ENCODE measurements around the gene ABCC4. TPM values are rescaled to one million over a fixed set of nuclear protein-coding genes. Genes with fewer than 3 reads are reported as not detected.
"Not testable (repeated sequence)": the region's sequence is repeated elsewhere in the genome, so short reads cannot be mapped to it uniquely, and the experiment has no call there.

ABCC4 gene
- total and polyA plus RNA-seq, 4 donors, result 0.74 to 22.5 (median 2.0) TPM

DNA sequence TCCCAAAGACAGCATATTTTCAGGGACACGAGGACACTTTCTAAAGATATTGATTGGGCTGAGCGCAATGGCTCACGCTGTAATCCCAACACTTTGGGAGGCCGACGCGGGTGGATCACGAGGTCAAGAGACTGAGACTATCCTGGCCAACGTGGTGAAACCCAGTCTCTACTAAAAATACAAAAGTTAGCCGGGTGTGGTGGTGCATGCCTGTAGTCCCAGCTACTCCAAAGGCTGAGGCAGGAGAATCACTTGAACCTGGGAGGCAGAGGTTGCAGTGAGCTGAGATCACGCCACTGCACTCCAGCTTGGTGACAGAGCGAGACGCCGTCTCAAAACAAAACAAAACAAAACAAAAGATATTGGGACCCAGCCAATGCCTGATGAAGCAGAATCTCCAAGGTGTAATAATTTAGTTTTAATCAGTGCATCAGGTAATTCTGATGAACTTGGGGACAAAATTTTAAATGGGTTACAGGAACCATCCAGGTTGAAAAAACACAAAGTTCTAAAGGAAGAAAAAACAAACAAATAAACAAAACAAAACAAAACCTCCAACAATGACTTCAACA, 100.8 kb downstream of the ABCC4 start:
- not testable (repeated sequence) for DNase-seq (ENCODE audit: low spot score); H3K9me3 ChIP-seq (ENCODE audit: control insufficient read depth in 4 of 4, low read length in 3 of 4); H3K4me3 ChIP-seq (ENCODE audit: low read depth in 1 of 3, low read length in 3 of 3); H3K9ac ChIP-seq (ENCODE audit: low read depth in 1 of 2, low read length in 2 of 2); H3K36me3 ChIP-seq (ENCODE audit: control insufficient read depth in 4 of 4, insufficient read depth in 3 of 4, low read depth in 1 of 4, low read length in 3 of 4); H3K4me1 ChIP-seq (ENCODE audit: control insufficient read depth in 4 of 4, insufficient read depth in 4 of 4, low read length in 3 of 4); H3K27me3 ChIP-seq (ENCODE audit: control insufficient read depth in 4 of 4, insufficient read depth in 4 of 4, low read length in 3 of 4); H3K27ac ChIP-seq (ENCODE audit: low read depth in 1 of 2, low read length in 2 of 2)
- WGBS, result 95% methylated on average over 13 of the region's 13 CpGs

DNA sequence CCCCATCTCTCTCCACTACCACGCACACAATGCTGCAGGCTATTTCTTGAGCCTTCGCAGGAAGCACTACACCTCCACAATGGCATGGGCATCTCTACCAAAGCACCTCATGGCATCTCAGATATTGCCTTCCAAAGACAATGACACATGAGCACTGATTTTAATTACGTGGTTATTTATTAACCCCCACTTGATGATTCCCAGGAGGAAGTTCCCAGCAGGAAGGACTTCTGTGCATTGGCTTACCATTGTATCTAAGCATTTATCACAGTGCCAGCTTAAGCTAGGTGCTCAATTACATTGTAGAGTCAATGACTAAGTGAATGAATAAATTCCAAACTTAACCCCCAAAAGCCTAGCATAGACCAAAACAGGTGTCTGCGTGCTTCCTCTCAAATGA, 101.4 kb downstream of the ABCC4 start:
- Histone ChIP-seq H3K4me1 (ENCODE audit: control insufficient read depth in 4 of 4, insufficient read depth in 4 of 4, low read length in 3 of 4) (no peaks in the 10 kb centered on the region), H3K4me3 (ENCODE audit: low read depth in 1 of 3, low read length in 3 of 3) (no peak overlapping the region), H3K9me3 (ENCODE audit: control insufficient read depth in 4 of 4, low read length in 3 of 4) (no peaks in the 10 kb centered on the region), H3K36me3 (ENCODE audit: control insufficient read depth in 4 of 4, insufficient read depth in 3 of 4, low read depth in 1 of 4, low read length in 3 of 4) (no peaks in the 10 kb centered on the region), H3K9ac (ENCODE audit: low read depth in 1 of 2, low read length in 2 of 2) (no peak overlapping the region), H3K27me3 (ENCODE audit: control insufficient read depth in 4 of 4, insufficient read depth in 4 of 4, low read length in 3 of 4) (no peaks in the 10 kb centered on the region), H3K27ac (ENCODE audit: low read depth in 1 of 2, low read length in 2 of 2) (no peak overlapping the region)
- 93% methylated on average over 4 of the region's 4 CpGs for WGBS
- DNase-seq (ENCODE audit: low spot score), result no peak
- TF ChIP-seq, protein P1, sequence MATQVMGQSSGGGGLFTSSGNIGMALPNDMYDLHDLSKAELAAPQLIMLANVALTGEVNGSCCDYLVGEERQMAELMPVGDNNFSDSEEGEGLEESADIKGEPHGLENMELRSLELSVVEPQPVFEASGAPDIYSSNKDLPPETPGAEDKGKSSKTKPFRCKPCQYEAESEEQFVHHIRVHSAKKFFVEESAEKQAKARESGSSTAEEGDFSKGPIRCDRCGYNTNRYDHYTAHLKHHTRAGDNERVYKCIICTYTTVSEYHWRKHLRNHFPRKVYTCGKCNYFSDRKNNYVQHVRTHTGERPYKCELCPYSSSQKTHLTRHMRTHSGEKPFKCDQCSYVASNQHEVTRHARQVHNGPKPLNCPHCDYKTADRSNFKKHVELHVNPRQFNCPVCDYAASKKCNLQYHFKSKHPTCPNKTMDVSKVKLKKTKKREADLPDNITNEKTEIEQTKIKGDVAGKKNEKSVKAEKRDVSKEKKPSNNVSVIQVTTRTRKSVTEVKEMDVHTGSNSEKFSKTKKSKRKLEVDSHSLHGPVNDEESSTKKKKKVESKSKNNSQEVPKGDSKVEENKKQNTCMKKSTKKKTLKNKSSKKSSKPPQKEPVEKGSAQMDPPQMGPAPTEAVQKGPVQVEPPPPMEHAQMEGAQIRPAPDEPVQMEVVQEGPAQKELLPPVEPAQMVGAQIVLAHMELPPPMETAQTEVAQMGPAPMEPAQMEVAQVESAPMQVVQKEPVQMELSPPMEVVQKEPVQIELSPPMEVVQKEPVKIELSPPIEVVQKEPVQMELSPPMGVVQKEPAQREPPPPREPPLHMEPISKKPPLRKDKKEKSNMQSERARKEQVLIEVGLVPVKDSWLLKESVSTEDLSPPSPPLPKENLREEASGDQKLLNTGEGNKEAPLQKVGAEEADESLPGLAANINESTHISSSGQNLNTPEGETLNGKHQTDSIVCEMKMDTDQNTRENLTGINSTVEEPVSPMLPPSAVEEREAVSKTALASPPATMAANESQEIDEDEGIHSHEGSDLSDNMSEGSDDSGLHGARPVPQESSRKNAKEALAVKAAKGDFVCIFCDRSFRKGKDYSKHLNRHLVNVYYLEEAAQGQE (IDR thresholded peaks at IDR 0.05), result no peak
- TF ChIP-seq NR2F2 (IDR thresholded peaks at IDR 0.05), result no peak
- TF ChIP-seq TAF1 (conservative IDR thresholded peaks at IDR 0.05), result no peak
- no peak for TF ChIP-seq FOXA1 (IDR thresholded peaks at IDR 0.05)
- TF ChIP-seq, protein P2, sequence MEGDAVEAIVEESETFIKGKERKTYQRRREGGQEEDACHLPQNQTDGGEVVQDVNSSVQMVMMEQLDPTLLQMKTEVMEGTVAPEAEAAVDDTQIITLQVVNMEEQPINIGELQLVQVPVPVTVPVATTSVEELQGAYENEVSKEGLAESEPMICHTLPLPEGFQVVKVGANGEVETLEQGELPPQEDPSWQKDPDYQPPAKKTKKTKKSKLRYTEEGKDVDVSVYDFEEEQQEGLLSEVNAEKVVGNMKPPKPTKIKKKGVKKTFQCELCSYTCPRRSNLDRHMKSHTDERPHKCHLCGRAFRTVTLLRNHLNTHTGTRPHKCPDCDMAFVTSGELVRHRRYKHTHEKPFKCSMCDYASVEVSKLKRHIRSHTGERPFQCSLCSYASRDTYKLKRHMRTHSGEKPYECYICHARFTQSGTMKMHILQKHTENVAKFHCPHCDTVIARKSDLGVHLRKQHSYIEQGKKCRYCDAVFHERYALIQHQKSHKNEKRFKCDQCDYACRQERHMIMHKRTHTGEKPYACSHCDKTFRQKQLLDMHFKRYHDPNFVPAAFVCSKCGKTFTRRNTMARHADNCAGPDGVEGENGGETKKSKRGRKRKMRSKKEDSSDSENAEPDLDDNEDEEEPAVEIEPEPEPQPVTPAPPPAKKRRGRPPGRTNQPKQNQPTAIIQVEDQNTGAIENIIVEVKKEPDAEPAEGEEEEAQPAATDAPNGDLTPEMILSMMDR (IDR thresholded peaks at IDR 0.05; ENCODE audit: low read depth, low read length, missing input control), result no peak
- TF ChIP-seq RAD21 (IDR thresholded peaks at IDR 0.05), result no peak
- TF ChIP-seq GABPA (IDR thresholded peaks at IDR 0.05 in 1 of 2, conservative IDR thresholded peaks at IDR 0.05 in 1 of 2), result no peak
- TF ChIP-seq HNF4A (conservative IDR thresholded peaks at IDR 0.05), result no peak
- TF ChIP-seq YY1 (IDR thresholded peaks at IDR 0.05), result no peak
- TF ChIP-seq, protein P3, sequence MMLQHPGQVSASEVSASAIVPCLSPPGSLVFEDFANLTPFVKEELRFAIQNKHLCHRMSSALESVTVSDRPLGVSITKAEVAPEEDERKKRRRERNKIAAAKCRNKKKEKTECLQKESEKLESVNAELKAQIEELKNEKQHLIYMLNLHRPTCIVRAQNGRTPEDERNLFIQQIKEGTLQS (IDR thresholded peaks at IDR 0.05), result no peak
- no peak for TF ChIP-seq EGR1 (IDR thresholded peaks at IDR 0.05; ENCODE audit: low read depth in 2 of 2)
- no peak for TF ChIP-seq FOXA2 (IDR thresholded peaks at IDR 0.05)
- TF ChIP-seq RXRA (IDR thresholded peaks at IDR 0.05), result no peak
- no peak for TF ChIP-seq HNF4G (IDR thresholded peaks at IDR 0.05)
- no peak for TF ChIP-seq JUND (IDR thresholded peaks at IDR 0.05)

DNA sequence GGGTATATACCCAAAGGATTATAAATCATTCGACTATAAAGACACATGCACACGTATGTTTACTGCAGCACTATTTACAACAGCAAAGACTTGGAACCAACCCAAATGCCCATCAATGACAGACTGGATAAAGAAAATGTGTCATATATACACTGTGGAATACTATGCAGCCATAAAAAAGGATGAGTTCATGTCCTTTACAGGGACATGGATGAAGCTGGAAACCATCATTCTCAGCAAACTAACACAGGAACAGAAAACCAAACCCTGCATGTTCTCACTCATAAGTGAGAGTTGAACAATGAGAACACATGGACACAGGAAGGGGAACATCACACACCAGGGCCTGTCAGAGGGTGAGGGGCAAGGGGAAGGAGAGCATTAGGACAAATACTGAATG, 102.6 kb downstream of the ABCC4 start:
- not testable (repeated sequence) for H3K9ac ChIP-seq (ENCODE audit: low read depth in 1 of 2, low read length in 2 of 2)

More for the DNA sequence above, 102.6 kb downstream of the ABCC4 start:
- H3K4me1 ChIP-seq (ENCODE audit: control insufficient read depth in 4 of 4, insufficient read depth in 4 of 4, low read length in 3 of 4); H3K27me3 ChIP-seq (ENCODE audit: control insufficient read depth in 4 of 4, insufficient read depth in 4 of 4, low read length in 3 of 4); H3K27ac ChIP-seq (ENCODE audit: low read depth in 1 of 2, low read length in 2 of 2); H3K4me3 ChIP-seq (ENCODE audit: low read depth in 1 of 3, low read length in 3 of 3); DNase-seq (ENCODE audit: low spot score); H3K36me3 ChIP-seq (ENCODE audit: control insufficient read depth in 4 of 4, insufficient read depth in 3 of 4, low read depth in 1 of 4, low read length in 3 of 4); H3K9me3 ChIP-seq (ENCODE audit: control insufficient read depth in 4 of 4, low read length in 3 of 4): not testable (repeated sequence)
- 86% methylated on average over 2 of the region's 2 CpGs for WGBS
